Activated naive CD4-positive, alpha-beta T cell treated with anti-CD3 and anti-CD28 coated beads for 36 hours (primary cell): Measurements from ENCODE around the gene LRGUK. TPM values are rescaled to one million over a fixed set of nuclear protein-coding genes. Genes with fewer than 3 reads are reported as not detected.

Source experiments
- CTCF ChIA-PET: fragments of 350-600 bp; sonication (Branson Sonifier 250); formaldehyde crosslinking; loops from one replicate; lab custom pipeline; 2021; ENCODE audit warnings: antibody characterized with exemption; lab: Charles Lee
- DNase-seq: peaks from one replicate; pipeline ENCODE4 v3.0.0-alpha.2; 2020
- H3K27ac Mint-ChIP-seq: one replicate; pipeline ENCODE4 v1.8.0; 2021; ENCODE audit warnings: mild to moderate bottlenecking, mixed read lengths
- H3K27me3 Mint-ChIP-seq: one replicate; pipeline ENCODE4 v1.8.0; 2021; ENCODE audit warnings: low read depth, mixed read lengths
- H3K36me3 Mint-ChIP-seq: one replicate; pipeline ENCODE4 v1.8.0; 2021; ENCODE audit warnings: low read depth, mixed read lengths
- H3K4me1 Mint-ChIP-seq: one replicate; pipeline ENCODE4 v1.8.0; 2021; ENCODE audit warnings: low read depth, mixed read lengths
- H3K4me3 Mint-ChIP-seq: one replicate; pipeline ENCODE4 v1.8.0; 2021; ENCODE audit warnings: mild to moderate bottlenecking, moderate library complexity, mixed read lengths
- H3K9me3 Mint-ChIP-seq: one replicate; pipeline ENCODE4 v1.8.0; 2021; ENCODE audit warnings: mixed read lengths
- intact Hi-C: fragments of 100-400 bp; cut with micrococcal nuclease; formaldehyde crosslinking; loops from one replicate; pipeline ENCODE4 v1.15.1; 2023
- total RNA-seq, 2 experiments: library from RNA; stranded (reverse); gene quantifications; one replicate each; pipeline ENCODE4 v1.2.3, GENCODE V29; 2021

LRGUK gene
- total RNA-seq, 2 experiments from 2014 or later, result 0.07 to 0.14 TPM

GRCh38 chr7:134101716-134102115, 25.4 kb upstream of the LRGUK start:
- Mint-ChIP-seq H3K4me1 (no peaks in the 10 kb centered on the region), H3K27ac (no peak overlapping the region), H3K9me3 (peaks cover under 1% of the 10 kb centered on the region), H3K27me3 (no peaks in the 10 kb centered on the region), H3K4me3 (no peak overlapping the region), H3K36me3 (no peaks in the 10 kb centered on the region)
- CTCF ChIA-PET, result no interaction called here
- no peak for DNase-seq
- intact Hi-C loops, result no loop called here

GRCh38 chr7:134104166-134104565, 23.0 kb upstream of the LRGUK start:
- intact Hi-C loops, result no loop called here
- H3K4me1 Mint-ChIP-seq, result no peaks in the 10 kb centered on the region
- H3K4me3 Mint-ChIP-seq, result no peak overlapping the region
- H3K27ac Mint-ChIP-seq, result no peak overlapping the region
- no peak for DNase-seq
- H3K27me3 Mint-ChIP-seq, result no peaks in the 10 kb centered on the region
- H3K36me3 Mint-ChIP-seq, result no peaks in the 10 kb centered on the region
- CTCF ChIA-PET, result no interaction called here
- H3K9me3 Mint-ChIP-seq, result no peaks in the 10 kb centered on the region

GRCh38 chr7:134105841-134106240, 21.3 kb upstream of the LRGUK start:
- no peak overlapping the region for H3K27ac Mint-ChIP-seq
- intact Hi-C loops, result no loop called here

GRCh38 chr7:134108802-134109201, 18.3 kb upstream of the LRGUK start:
- no peaks in the 10 kb centered on the region for H3K4me1 Mint-ChIP-seq
- no peaks in the 10 kb centered on the region for H3K36me3 Mint-ChIP-seq
- no peak for DNase-seq
- H3K27ac Mint-ChIP-seq, result no peak overlapping the region
- no peaks in the 10 kb centered on the region for H3K9me3 Mint-ChIP-seq
- CTCF ChIA-PET, result interaction anchor here (1.0 to 1.1 kb wide), 2 partner anchors 77 to 542 kb away, joined by 3 read pairs; no protein-coding TSS in a partner anchor
- H3K27me3 Mint-ChIP-seq, result no peaks in the 10 kb centered on the region
- intact Hi-C loops, result no loop called here
- no peak overlapping the region for H3K4me3 Mint-ChIP-seq

More at GRCh38 chr7:134105841-134106240, 21.3 kb upstream of the LRGUK start:
- Mint-ChIP-seq H3K4me3 (no peak overlapping the region), H3K36me3 (no peaks in the 10 kb centered on the region), H3K4me1 (no peaks in the 10 kb centered on the region), H3K9me3 (no peaks in the 10 kb centered on the region), H3K27me3 (no peaks in the 10 kb centered on the region)
- CTCF ChIA-PET, result no interaction called here
- DNase-seq, result no peak

GRCh38 chr7:134113655-134114054, 13.5 kb upstream of the LRGUK start:
- H3K9me3 Mint-ChIP-seq, result no peaks in the 10 kb centered on the region
- no peaks in the 10 kb centered on the region for H3K4me1 Mint-ChIP-seq
- no peak overlapping the region for H3K4me3 Mint-ChIP-seq
- H3K27ac Mint-ChIP-seq, result no peak overlapping the region
- no peaks in the 10 kb centered on the region for H3K36me3 Mint-ChIP-seq
- H3K27me3 Mint-ChIP-seq, result no peaks in the 10 kb centered on the region
- no peak for DNase-seq
- CTCF ChIA-PET, result interaction anchor here (1.3 kb wide), 1 partner anchor 28 kb away, joined by 4 read pairs; no protein-coding TSS in a partner anchor
- intact Hi-C loops, result no loop called here

- H3K36me3 Mint-ChIP-seq, result no peaks in the 10 kb centered on the region
- H3K4me1 Mint-ChIP-seq, result no peaks in the 10 kb centered on the region
- no peaks in the 10 kb centered on the region for H3K9me3 Mint-ChIP-seq
- intact Hi-C loops, result no loop called here
- H3K4me3 Mint-ChIP-seq, result no peak overlapping the region
- CTCF ChIA-PET, result no interaction called here
- H3K27ac Mint-ChIP-seq, result no peak overlapping the region
- H3K27me3 Mint-ChIP-seq, result no peaks in the 10 kb centered on the region
- no peak for DNase-seq
Observed at GRCh38 chr7:134114992-134115391, 12.1 kb upstream of the LRGUK start.

GRCh38 chr7:134120405-134120804, 6.7 kb upstream of the LRGUK start:
- Mint-ChIP-seq H3K27me3 (no peaks in the 10 kb centered on the region), H3K4me1 (no peaks in the 10 kb centered on the region), H3K4me3 (no peak overlapping the region), H3K36me3 (no peaks in the 10 kb centered on the region), H3K9me3 (no peaks in the 10 kb centered on the region), H3K27ac (no peak overlapping the region)
- CTCF ChIA-PET, result no interaction called here
- no peak for DNase-seq
- intact Hi-C loops, result no loop called here

GRCh38 chr7:134121632-134122139, 5.5 kb upstream of the LRGUK start:
- DNase-seq, result no peak
- Mint-ChIP-seq H3K27ac (no peak overlapping the region), H3K4me1 (peaks cover 2% of the 10 kb centered on the region), H3K9me3 (no peaks in the 10 kb centered on the region), H3K36me3 (no peaks in the 10 kb centered on the region), H3K27me3 (no peaks in the 10 kb centered on the region), H3K4me3 (no peak overlapping the region)
- CTCF ChIA-PET, result no interaction called here
- intact Hi-C loops, result no loop called here

GRCh38 chr7:134122980-134123379, 4.2 kb upstream of the LRGUK start:
- Mint-ChIP-seq H3K27me3 (peaks cover 5% of the 10 kb centered on the region), H3K4me3 (no peak overlapping the region), H3K27ac (no peak overlapping the region), H3K9me3 (no peaks in the 10 kb centered on the region), H3K36me3 (no peaks in the 10 kb centered on the region), H3K4me1 (peaks cover 12% of the 10 kb centered on the region)
- no peak for DNase-seq
- intact Hi-C loops, result no loop called here
- CTCF ChIA-PET, result interaction anchor here (0.7 to 1.5 kb wide), 2 partner anchors 18 to 1651 kb away, joined by 3 to 7 read pairs; no protein-coding TSS in a partner anchor

- Mint-ChIP-seq H3K4me1 (peaks cover 12% of the 10 kb centered on the region), H3K27me3 (peaks cover 8% of the 10 kb centered on the region), H3K9me3 (no peaks in the 10 kb centered on the region), H3K36me3 (no peaks in the 10 kb centered on the region), H3K4me3 (no peak overlapping the region), H3K27ac (no peak overlapping the region)
- CTCF ChIA-PET, result no interaction called here
- intact Hi-C loops, result no loop called here
- DNase-seq, result no peak
Observed at GRCh38 chr7:134126146-134126545, 994 bp upstream of the LRGUK start.

- intact Hi-C loops, result no loop called here
- CTCF ChIA-PET, result interaction anchor here (1.0 to 2.3 kb wide), 2 partner anchors 14 to 231 kb away, joined by 4 to 13 read pairs; no protein-coding TSS in a partner anchor
- Mint-ChIP-seq H3K4me3 (peak overlapping the region; percentile 84), H3K9me3 (no peaks in the 10 kb centered on the region), H3K4me1 (peaks cover 12% of the 10 kb centered on the region), H3K27ac (no peak overlapping the region), H3K27me3 (peaks cover 12% of the 10 kb centered on the region), H3K36me3 (no peaks in the 10 kb centered on the region)
- DNase-seq, result no peak
Observed at GRCh38 chr7:134126596-134126965, 559 bp upstream of the LRGUK start.

GRCh38 chr7:134128829-134129228, 1.7 kb downstream of the LRGUK start:
- no peaks in the 10 kb centered on the region for H3K9me3 Mint-ChIP-seq
- CTCF ChIA-PET, result interaction anchor here (2.3 kb wide), 1 partner anchor 12 kb away, joined by 13 read pairs; no protein-coding TSS in a partner anchor
- intact Hi-C loops, result no loop called here

GRCh38 chr7:134129856-134130523, 2.9 kb downstream of the LRGUK start:
- Mint-ChIP-seq H3K9me3 (no peaks in the 10 kb centered on the region), H3K4me3 (no peak overlapping the region), H3K36me3 (no peaks in the 10 kb centered on the region), H3K27me3 (peaks cover 24% of the 10 kb centered on the region), H3K27ac (no peak overlapping the region), H3K4me1 (peaks cover 12% of the 10 kb centered on the region)
- DNase-seq, result no peak
- CTCF ChIA-PET, result interaction anchor here (0.7 to 1.0 kb wide), 2 partner anchors 11 to 103 kb away, joined by 3 to 8 read pairs; no protein-coding TSS in a partner anchor
- intact Hi-C loops, result no loop called here

More at GRCh38 chr7:134128829-134129228, 1.7 kb downstream of the LRGUK start:
- no peak overlapping the region for H3K27ac Mint-ChIP-seq
- no peak for DNase-seq
- peaks cover 12% of the 10 kb centered on the region for H3K4me1 Mint-ChIP-seq
- H3K4me3 Mint-ChIP-seq, result no peak overlapping the region
- peaks cover 21% of the 10 kb centered on the region for H3K27me3 Mint-ChIP-seq
- no peaks in the 10 kb centered on the region for H3K36me3 Mint-ChIP-seq
